Epithelial cell of proximal tubule (primary cell): ENCODE data around the gene CDK10. TPM values are rescaled to one million over a fixed set of nuclear protein-coding genes. Genes with fewer than 3 reads are reported as not detected.
"Not testable (repeated sequence)": the region's sequence is repeated elsewhere in the genome, so short reads cannot be mapped to it uniquely, and the experiment has no call there.

ENCODE experiments used
- DNase-seq: peaks from one replicate; pipeline ENCODE4 v3.0.0-alpha.2; 2011; ENCODE audit warnings: low read depth
- H3K4me3 ChIP-seq: 2 replicates; pipeline ENCODE4 v1.5.1; 2011; ENCODE audit warnings: low read depth, mild to moderate bottlenecking, low read length
- total RNA-seq: library from RNA; depleted of rRNA; stranded (reverse); fragments of >200 nt; gene quantifications from 2 replicates; pipeline ENCODE4 v1.2.3, GENCODE V29; 2015
- TF ChIP-seq, protein P1 (sequence below): conservative IDR thresholded peaks from 2 replicates; pipeline ENCODE4 v1.5.1; 2012; ENCODE audit warnings: low read depth, mild to moderate bottlenecking, low read length

The CDK10 gene
- total RNA-seq, 1 donor from 2014 or later: 35.1 TPM

DNA sequence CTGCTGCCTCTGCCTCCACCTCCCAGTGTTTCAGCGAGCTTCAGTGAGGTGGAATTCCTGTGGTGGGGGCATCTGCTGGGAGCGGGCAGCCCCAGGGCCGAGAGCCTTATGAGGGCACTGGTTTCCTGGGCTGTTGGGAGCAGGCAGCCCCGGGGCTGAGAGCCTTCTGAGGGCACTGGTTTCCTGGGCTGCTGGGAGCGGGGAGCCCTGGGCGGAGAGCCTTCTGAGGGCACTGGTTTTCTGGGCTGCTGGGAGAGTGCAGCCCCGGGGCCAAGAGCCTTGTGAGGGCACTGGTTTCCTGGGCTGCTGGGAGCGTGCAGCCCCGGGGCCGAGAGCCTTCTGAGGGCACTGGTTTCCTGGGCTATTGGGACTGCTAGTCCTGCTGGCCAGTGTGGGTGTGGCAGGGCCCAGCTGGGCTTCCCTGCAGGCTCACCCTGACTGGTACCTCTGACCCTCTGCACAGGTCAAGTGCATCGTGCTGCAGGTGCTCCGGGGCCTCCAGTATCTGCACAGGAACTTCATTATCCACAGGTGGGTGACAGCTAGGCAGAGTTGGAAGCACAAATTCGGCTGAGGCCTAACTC, 5.6 kb downstream of the CDK10 start:
- no peak for DNase-seq
- TF ChIP-seq, protein P1, sequence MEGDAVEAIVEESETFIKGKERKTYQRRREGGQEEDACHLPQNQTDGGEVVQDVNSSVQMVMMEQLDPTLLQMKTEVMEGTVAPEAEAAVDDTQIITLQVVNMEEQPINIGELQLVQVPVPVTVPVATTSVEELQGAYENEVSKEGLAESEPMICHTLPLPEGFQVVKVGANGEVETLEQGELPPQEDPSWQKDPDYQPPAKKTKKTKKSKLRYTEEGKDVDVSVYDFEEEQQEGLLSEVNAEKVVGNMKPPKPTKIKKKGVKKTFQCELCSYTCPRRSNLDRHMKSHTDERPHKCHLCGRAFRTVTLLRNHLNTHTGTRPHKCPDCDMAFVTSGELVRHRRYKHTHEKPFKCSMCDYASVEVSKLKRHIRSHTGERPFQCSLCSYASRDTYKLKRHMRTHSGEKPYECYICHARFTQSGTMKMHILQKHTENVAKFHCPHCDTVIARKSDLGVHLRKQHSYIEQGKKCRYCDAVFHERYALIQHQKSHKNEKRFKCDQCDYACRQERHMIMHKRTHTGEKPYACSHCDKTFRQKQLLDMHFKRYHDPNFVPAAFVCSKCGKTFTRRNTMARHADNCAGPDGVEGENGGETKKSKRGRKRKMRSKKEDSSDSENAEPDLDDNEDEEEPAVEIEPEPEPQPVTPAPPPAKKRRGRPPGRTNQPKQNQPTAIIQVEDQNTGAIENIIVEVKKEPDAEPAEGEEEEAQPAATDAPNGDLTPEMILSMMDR: no peak
- H3K4me3 ChIP-seq: no peak overlapping the region

DNA sequence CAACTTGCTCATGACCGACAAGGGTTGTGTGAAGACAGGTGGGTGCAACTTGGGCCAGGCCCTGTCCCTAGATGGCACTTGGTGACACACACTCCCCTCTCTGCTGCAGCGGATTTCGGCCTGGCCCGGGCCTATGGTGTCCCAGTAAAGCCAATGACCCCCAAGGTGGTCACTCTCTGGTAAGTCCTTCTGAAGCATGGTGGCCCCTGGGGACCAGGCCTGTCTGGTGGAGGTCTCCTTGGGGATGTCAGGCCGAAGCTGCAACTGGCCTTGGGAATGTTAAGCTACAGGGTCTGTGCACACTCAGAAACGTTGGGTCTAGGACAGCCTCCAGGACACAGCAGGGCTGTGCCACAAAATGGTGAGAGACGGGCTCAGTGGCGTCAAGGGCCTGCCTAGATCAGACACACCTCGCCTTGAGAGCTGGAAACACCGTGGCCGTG, 6.8 kb downstream of the CDK10 start:
- no peak for DNase-seq
- TF ChIP-seq, protein P1: no peak
- H3K4me3 ChIP-seq: no peak overlapping the region

DNA sequence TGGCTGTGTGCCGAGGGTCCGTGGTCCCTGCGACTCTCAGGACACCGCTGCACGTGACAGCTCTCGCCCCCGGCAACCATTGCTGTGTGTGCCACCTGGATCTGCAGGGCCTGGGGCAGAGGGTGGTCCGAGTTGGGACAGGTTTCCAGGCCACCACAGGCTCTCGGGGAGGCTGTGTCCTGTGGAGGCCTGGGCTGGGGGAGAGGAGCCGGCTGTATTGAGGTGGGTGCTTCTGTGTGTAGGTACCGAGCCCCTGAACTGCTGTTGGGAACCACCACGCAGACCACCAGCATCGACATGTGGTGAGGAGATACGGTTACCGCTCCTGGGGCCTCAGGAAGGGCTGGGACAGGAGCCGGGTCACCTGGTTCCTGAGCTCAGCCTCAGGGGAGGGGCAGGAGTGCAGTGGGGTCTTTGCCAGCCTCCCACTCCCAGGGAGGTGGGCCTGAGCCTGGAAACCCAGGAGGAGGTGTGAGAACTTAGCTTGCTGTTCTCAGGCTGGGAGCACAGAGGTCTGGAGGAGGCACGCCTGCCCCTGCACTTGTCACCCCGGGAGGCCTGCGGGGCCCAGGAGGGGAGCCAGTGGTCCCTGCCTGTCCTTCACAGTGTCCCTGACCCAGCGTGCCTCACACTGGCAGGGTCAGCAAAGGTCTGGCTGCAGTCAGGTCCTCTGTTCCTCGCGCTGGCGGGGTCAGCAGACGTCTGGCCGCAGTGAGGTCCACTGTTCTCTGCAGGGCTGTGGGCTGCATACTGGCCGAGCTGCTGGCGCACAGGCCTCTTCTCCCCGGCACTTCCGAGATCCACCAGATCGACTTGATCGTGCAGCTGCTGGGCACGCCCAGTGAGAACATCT, 7.7 kb downstream of the CDK10 start:
- DNase-seq: no peak
- H3K4me3 ChIP-seq: no peak overlapping the region
- TF ChIP-seq, protein P1: no peak

DNA sequence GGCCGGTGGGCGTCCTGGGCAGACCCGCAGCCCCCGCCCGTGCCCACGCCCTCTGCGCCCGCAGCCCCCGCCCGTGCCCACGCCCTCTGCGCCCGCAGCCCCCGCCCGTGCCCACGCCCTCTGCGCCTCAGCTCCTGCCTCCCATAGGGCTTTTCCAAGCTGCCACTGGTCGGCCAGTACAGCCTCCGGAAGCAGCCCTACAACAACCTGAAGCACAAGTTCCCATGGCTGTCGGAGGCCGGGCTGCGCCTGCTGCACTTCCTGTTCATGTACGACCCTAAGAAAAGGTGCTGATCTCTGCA, 8.2 kb downstream of the CDK10 start:
- H3K4me3 ChIP-seq, DNase-seq: not testable (repeated sequence)

DNA sequence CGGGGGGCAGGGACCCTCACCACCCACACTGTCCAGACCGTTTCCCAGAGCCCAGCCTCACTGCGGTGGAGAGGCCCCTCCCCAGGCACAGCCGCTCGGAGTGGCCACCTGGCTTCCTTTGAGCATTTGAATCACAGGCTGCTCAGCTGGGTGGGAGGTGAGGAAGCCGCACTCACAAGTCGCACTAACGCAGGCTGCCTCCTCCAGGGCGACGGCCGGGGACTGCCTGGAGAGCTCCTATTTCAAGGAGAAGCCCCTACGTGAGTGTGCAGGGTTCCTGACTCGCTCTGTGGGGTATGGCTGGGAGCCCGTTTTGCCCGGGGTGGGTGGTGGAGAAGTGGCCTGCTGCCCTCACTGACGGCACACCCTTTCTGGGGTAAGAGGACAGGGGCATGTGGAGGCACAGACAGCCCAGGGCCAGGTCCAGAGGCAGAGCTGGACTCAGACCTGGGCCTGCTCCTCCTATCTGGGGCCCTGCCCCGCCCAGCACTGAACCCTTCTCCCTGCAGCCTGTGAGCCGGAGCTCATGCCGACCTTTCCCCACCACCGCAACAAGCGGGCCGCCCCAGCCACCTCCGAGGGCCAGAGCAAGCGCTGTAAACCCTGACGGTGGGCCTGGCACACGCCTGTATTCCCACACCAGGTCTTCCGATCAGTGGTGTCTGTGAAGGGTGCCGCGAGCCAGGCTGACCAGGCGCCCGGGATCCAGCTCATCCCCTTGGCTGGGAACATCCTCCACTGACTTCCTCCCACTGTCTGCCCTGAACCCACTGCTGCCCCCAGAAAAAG, 8.8 kb downstream of the CDK10 start:
- TF ChIP-seq, protein P1: no peak
- H3K4me3 ChIP-seq: no peak overlapping the region
- DNase-seq: no peak

DNA sequence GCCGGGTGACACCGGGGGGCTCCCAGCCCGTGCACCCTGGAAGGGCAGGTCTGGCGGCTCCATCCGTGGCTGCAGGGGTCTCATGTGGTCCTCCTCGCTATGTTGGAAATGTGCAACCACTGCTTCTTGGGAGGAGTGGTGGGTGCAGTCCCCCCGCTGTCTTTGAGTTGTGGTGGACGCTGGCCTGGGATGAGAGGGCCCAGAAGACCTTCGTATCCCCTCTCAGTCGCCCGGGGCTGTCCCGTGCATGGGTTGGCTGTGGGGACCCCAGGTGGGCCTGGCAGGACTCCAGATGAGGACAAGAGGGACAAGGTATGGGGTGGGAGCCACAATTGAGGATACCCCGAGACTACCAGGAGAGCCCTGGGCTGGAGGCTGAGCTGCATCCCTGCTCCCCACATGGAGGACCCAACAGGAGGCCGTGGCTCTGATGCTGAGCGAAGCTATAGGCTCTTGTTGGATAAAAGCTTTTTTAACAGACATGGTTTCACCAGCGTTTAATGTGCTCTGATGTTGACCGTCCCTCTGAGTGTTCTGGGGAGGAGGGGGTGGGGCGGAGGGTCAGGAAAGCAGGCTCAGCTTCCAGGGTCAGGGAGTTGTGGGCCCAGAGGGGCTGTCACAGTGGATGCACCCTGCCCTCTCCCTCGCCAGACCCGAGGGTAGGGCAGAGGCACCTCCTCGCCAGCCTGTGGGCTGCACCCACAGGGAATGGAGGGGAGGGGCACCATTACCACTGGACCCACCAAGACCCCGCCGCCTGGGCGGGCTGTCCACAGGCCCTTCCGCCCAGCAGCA, 9.6 kb downstream of the CDK10 start:
- no peak for DNase-seq
- no peak overlapping the region for H3K4me3 ChIP-seq
- TF ChIP-seq, protein P1: no peak

DNA sequence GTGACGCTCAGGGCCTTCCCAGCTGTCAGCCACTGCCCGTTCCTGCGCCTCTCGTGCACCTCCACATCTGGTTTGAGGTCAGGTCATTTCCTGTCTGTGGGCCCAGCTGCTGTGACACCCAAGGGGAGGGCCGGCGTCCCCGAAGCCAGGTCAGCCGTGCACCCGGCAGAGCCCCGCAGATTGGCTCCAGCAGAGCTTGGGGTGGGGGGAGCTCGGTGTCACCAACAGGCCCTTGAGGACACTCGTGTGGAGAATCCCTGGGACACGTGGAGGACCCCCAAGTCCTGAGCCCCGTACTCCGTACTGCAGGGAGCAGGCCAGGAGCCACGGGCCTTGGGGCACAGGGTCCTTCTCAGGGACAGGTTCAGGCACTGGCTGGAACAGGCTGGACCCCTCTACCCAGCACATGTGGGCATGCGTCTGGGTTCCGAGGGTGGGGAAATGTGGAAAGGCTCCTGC, 10.2 kb downstream of the CDK10 start:
- TF ChIP-seq, protein P1: no peak
- no peak overlapping the region for H3K4me3 ChIP-seq
- DNase-seq: no peak
